A549 (cell line): ENCODE results near the gene ELL. TPM values are rescaled to one million over a fixed set of nuclear protein-coding genes. Genes with fewer than 3 reads are reported as not detected.

ENCODE experiments used
- ATAC-seq, 2 experiments: fragments of 200-7000 bp in 1 of 2; fragments of >200 bp in 1 of 2; cut with Nextera tagmentation in 1 of 2; cut with Tn5 transposase in 1 of 2; 3 replicates each; pipeline versions ENCODE4 v1.8.0 to v1.9.1; 2018 to 2020; ENCODE audit warnings: mild to moderate bottlenecking in 1 of 2, moderate library complexity in 1 of 2
- CTCF ChIA-PET: fragments of 300-600 bp; sonication (Branson Sonifier 250); formaldehyde crosslinking; extraction: SDS; loops from one replicate; lab custom pipeline; 2021; ENCODE audit warnings: antibody characterized with exemption, inconsistent platforms; lab: Yijun Ruan, JAX
- POLR2A ChIA-PET: fragments of 350-600 bp; formaldehyde crosslinking; extraction: SDS; loops from one replicate; lab custom pipeline; 2021; ENCODE audit warnings: antibody characterized with exemption, inconsistent platforms; lab: Yijun Ruan, JAX
- DNase-seq, 2 experiments: peaks; one replicate each; pipeline versions ENCODE4 v3.0.0 to v3.0.0-alpha.2; 2011 to 2016; ENCODE audit warnings: low read depth in 1 of 2, low spot score in 1 of 2
- FAIRE-seq: peaks from 2 replicates; lab custom pipeline; 2011; peaks lifted over from hg19 to GRCh38; lab: Jason Lieb, UNC
- H3K27ac ChIP-seq, 2 experiments: fragments of >200 bp; sonication (Bioruptor Twin); formaldehyde crosslinking; 3 replicates each; pipeline ENCODE4 v1.5.1; 2016 to 2017
- H3K4me1 ChIP-seq: fragments of >200 bp; sonication (Bioruptor Twin); formaldehyde crosslinking; 3 replicates; pipeline ENCODE4 v1.6.1; 2016
- H3K4me2 ChIP-seq: fragments of >200 bp; sonication (Bioruptor Twin); formaldehyde crosslinking; 3 replicates; pipeline ENCODE4 v1.6.1; 2016
- H3K4me3 ChIP-seq: fragments of >200 bp; sonication (Bioruptor Twin); formaldehyde crosslinking; 3 replicates; pipeline ENCODE4 v1.5.1; 2016
- H3K9me3 ChIP-seq: fragments of >200 bp; sonication (Bioruptor Twin); formaldehyde crosslinking; 3 replicates; pipeline ENCODE4 v1.6.1; 2016
- CHD2 ChIP-seq: fragments of 150-350 bp; IDR thresholded peaks from 2 replicates; pipeline ENCODE4 v1.6.1; 2014; ENCODE audit warnings: low read length; ENCODE audit not compliant: partially characterized antibody
- EHF ChIP-seq: fragments of 250-450 bp; sonication (Bioruptor Pico); IDR thresholded peaks from 2 replicates; pipeline ENCODE4 v1.5.0; 2020; ENCODE audit warnings: mild to moderate bottlenecking
- FOSL2 ChIP-seq, 2 experiments: fragments of 450-650 bp in 1 of 2; fragments of >200 bp in 1 of 2; sonication (Bioruptor Twin) in 1 of 2; formaldehyde crosslinking; IDR thresholded peaks; 2 replicates each; pipeline versions ENCODE4 v1.5.0 to v1.6.1; 2016 to 2020; ENCODE audit warnings: mild to moderate bottlenecking in 1 of 2, moderate library complexity in 1 of 2
- GATA3 ChIP-seq: IDR thresholded peaks from 2 replicates; pipeline ENCODE4 v1.6.1; 2012; ENCODE audit warnings: borderline replicate concordance
- JUN ChIP-seq, 2 experiments: fragments of >200 bp; sonication (Bioruptor Twin); formaldehyde crosslinking; IDR thresholded peaks; 2 replicates in 1 of 2; 3 replicates in 1 of 2; pipeline ENCODE4 v1.6.1; 2016 to 2017
- JUNB ChIP-seq: fragments of >200 bp; sonication (Bioruptor Twin); formaldehyde crosslinking; IDR thresholded peaks from 2 replicates; pipeline ENCODE4 v1.6.1; 2016
- KDM1A ChIP-seq: fragments of 200-600 bp; sonication (generic); IDR thresholded peaks from 2 replicates; pipeline ENCODE4 v1.6.1; 2016; ENCODE audit warnings: low read depth, mild to moderate bottlenecking
- KDM5A ChIP-seq: fragments of 200-600 bp; sonication (generic); IDR thresholded peaks from 2 replicates; pipeline ENCODE4 v1.6.1; 2016; ENCODE audit warnings: antibody characterized with exemption, mild to moderate bottlenecking
- MAZ ChIP-seq: fragments of 150-350 bp; IDR thresholded peaks from 2 replicates; pipeline ENCODE4 v1.6.1; 2014; ENCODE audit warnings: antibody characterized with exemption, low read depth, low read length, borderline replicate concordance
- NFE2L2 ChIP-seq: fragments of 150-350 bp; conservative IDR thresholded peaks from 2 replicates; pipeline ENCODE4 v1.6.1; 2014; ENCODE audit warnings: low read length
- NPAS2 ChIP-seq: fragments of 250-450 bp; sonication (Bioruptor Pico); IDR thresholded peaks from 2 replicates; pipeline ENCODE4 v1.8.0; 2022; ENCODE audit warnings: mild to moderate bottlenecking, moderate library complexity, borderline replicate concordance
- NR3C1 ChIP-seq: fragments of >200 bp; sonication (Bioruptor Twin); formaldehyde crosslinking; IDR thresholded peaks from 3 replicates; pipeline ENCODE4 v1.6.1; 2017
- PHF8 ChIP-seq: fragments of 200-600 bp; sonication (generic); IDR thresholded peaks from 2 replicates; pipeline ENCODE4 v1.6.1; 2016; ENCODE audit warnings: low read depth, mild to moderate bottlenecking, antibody characterized with exemption, moderate library complexity, borderline replicate concordance
- POLR2A ChIP-seq: IDR thresholded peaks from 2 replicates; pipeline ENCODE4 v1.6.1; 2012; ENCODE audit warnings: mild to moderate bottlenecking, low read length
- SREBF2 ChIP-seq: fragments of 450-650 bp; IDR thresholded peaks from 2 replicates; pipeline ENCODE4 v1.6.1; 2014; ENCODE audit warnings: mild to moderate bottlenecking, moderate library complexity
- TP53 ChIP-seq: fragments of 250-450 bp; sonication (Bioruptor Pico); IDR thresholded peaks from 2 replicates; pipeline ENCODE4 v1.5.0; 2021; ENCODE audit warnings: mild to moderate bottlenecking, moderate library complexity
- ZFP36 ChIP-seq: fragments of 450-650 bp; IDR thresholded peaks from 2 replicates; pipeline ENCODE4 v1.6.1; 2014; ENCODE audit warnings: borderline replicate concordance; ENCODE audit not compliant: partially characterized antibody
- ZNF302 ChIP-seq: fragments of 250-450 bp; sonication (Bioruptor Pico); IDR thresholded peaks from 2 replicates; pipeline ENCODE4 v1.9.0; 2021; ENCODE audit warnings: inconsistent platforms, mild to moderate bottlenecking, moderate library complexity
- WGBS: methylation state at CpG from one replicate; pipeline ENCODE4 v1.1.6; 2017; ENCODE audit errors: missing lambda C conversion rate; 5-methylcytosine and 5-hydroxymethylcytosine counted together
- polyA plus RNA-seq, 4 experiments: library from polyadenylated mRNA; depleted of rRNA in 3 of 4; stranded (reverse); fragments of >200 nt; fragmentation: RNase III in 1 of 4; extraction: RNeasy Plus Mini Kit Qiagen cat#74134 plus additional on column Dnase treatment in 1 of 4; gene quantifications; 2 replicates in 3 of 4; 3 replicates in 1 of 4; pipeline ENCODE4 v1.2.3, GENCODE V29; 2011 to 2017
- TF ChIP-seq, protein P1 (sequence below): fragments of 250-450 bp; sonication (Bioruptor Pico); IDR thresholded peaks from 2 replicates; pipeline ENCODE4 v1.5.0; 2021; ENCODE audit warnings: mild to moderate bottlenecking, moderate library complexity, borderline replicate concordance
- TF ChIP-seq, protein P2 (sequence below): fragments of 150-350 bp; IDR thresholded peaks from 2 replicates; pipeline ENCODE4 v1.6.1; 2014; ENCODE audit warnings: low read depth, mild to moderate bottlenecking, low read length
- TF ChIP-seq, protein P3 (sequence below): fragments of 250-450 bp; sonication (Bioruptor Pico); IDR thresholded peaks from 2 replicates; pipeline ENCODE4 v1.5.0; 2020; ENCODE audit warnings: low read depth, mild to moderate bottlenecking, moderate library complexity
- TF ChIP-seq, protein P4 (sequence below): fragments of >200 bp; sonication (Bioruptor Twin); formaldehyde crosslinking; IDR thresholded peaks from 3 replicates; pipeline ENCODE4 v1.6.1; 2016

The ELL gene
- polyA plus RNA-seq, 2 of the 4 experiments (the other 2 are of a cell fraction) = 1.6 to 3.6 TPM

DNA sequence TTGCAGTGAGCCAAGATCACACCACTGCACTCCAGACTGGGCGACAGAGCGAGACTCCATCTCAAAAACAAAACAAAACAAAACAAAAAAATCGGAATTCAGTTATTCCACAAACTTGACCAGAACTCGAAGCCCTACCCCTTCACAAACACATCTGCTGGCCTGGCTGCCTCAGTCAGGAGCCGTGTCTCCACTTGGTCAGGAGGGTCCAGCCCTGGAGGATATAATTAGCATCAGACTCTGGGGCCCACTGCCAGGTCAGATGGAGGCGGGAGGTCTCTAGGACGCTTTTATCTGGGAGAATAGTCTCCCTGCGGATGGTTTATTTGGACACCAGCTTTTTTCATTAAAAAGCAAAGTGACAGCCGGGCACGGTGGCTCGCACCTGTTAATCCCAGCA is 8.0 kb downstream of the ELL start:
- ChIA-PET POLR2A (no interaction called here), CTCF (interaction anchor here (0.6 to 1.0 kb wide), 3 partner anchors 12 to 63 kb away, joined by 3 to 4 read pairs (median 3); no protein-coding TSS in a partner anchor)
- FAIRE-seq (no peak), ATAC-seq (no peak), DNase-seq (no peak)
- no peak overlapping the region for H3K4me2 ChIP-seq
- no peak overlapping the region for H3K27ac ChIP-seq
- no peaks in the 10 kb centered on the region for H3K9me3 ChIP-seq
- peaks cover 18% of the 10 kb centered on the region for H3K4me1 ChIP-seq
- WGBS = 90% methylated on average over 11 of the region's 11 CpGs
- no peak for TF ChIP-seq CHD2
- TF ChIP-seq, protein P1, sequence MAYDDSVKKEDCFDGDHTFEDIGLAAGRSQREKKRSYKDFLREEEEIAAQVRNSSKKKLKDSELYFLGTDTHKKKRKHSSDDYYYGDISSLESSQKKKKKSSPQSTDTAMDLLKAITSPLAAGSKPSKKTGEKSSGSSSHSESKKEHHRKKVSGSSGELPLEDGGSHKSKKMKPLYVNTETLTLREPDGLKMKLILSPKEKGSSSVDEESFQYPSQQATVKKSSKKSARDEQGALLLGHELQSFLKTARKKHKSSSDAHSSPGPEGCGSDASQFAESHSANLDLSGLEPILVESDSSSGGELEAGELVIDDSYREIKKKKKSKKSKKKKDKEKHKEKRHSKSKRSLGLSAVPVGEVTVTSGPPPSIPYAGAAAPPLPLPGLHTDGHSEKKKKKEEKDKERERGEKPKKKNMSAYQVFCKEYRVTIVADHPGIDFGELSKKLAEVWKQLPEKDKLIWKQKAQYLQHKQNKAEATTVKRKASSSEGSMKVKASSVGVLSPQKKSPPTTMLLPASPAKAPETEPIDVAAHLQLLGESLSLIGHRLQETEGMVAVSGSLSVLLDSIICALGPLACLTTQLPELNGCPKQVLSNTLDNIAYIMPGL (CRISPR knock-in tag) = no peak
- H3K4me3 ChIP-seq = no peak overlapping the region

DNA sequence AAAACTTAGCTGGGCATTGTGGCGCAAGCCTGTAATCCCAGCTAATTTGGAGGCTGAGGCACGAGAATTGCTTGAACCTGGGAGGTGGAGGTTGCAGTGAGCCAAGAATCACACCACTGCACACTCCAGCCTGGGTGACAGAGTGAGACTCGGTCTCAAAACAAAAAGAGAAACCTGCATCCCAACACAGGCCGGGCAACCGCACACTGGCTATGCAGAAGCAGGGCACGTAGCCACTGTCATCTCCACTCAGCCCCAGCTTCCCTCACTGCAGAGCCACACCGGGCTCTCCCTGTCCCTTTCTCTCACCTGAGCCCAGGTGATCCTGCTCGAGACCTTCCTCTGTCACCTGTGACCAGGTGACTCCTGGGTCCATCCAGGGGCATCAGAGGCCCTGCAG is 11.7 kb downstream of the ELL start:
- WGBS = 98% methylated on average over 6 of the region's 8 CpGs
- DNase-seq (no peak), ATAC-seq (no peak)
- H3K4me2 ChIP-seq = no peak overlapping the region
- TF ChIP-seq NFE2L2 (no peak), EHF (CRISPR knock-in tag) (no peak), TP53 (CRISPR knock-in tag) (no peak)
- TF ChIP-seq, all 56 proteins: peak for 0
- H3K4me3 ChIP-seq = no peak overlapping the region
- POLR2A ChIA-PET = interaction anchor here (0.7 kb wide), 1 partner anchor 199 kb away, joined by 3 read pairs; no protein-coding TSS in a partner anchor
- H3K9me3 ChIP-seq = no peaks in the 10 kb centered on the region
- no peak overlapping the region for H3K27ac ChIP-seq
- CTCF ChIA-PET = interaction anchor here (0.7 to 1.7 kb wide), 9 partner anchors 10 to 182 kb away, joined by 3 to 7 read pairs (median 4); no protein-coding TSS in a partner anchor
- peaks cover 30% of the 10 kb centered on the region for H3K4me1 ChIP-seq
- FAIRE-seq = no peak

DNA sequence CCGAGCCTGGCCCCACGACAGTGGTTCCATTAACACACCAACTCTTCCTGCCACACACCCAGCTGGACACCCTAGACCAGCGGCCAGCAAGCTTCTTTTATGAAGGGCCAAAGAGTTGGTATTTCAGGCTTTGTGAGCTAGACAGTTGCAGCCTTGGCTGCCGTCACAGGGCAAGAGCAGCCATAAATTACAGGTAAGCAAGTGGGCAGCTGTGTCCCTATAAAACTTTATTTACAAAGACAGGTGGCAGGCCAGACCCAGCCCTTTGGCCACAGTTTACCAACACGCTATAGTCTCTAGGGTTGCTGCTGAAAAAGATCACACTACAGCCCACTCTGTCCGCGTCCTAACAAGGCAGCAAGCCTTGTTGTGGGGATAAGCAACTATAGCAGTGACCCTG is 13.3 kb downstream of the ELL start:
- CTCF ChIA-PET = interaction anchor here (1.5 to 1.7 kb wide), 4 partner anchors 12 to 38 kb away, joined by 4 to 7 read pairs (median 6); no protein-coding TSS in a partner anchor
- FAIRE-seq = no peak
- POLR2A ChIA-PET = no interaction called here
- H3K9me3 ChIP-seq = no peaks in the 10 kb centered on the region
- no peak overlapping the region for H3K4me2 ChIP-seq
- no peak for ATAC-seq
- DNase-seq = no peak
- H3K27ac ChIP-seq = no peak overlapping the region
- no peak for TF ChIP-seq SREBF2
- TF ChIP-seq JUN (IDR thresholded peaks at IDR 0.05) = no peak
- TF ChIP-seq, protein P2, sequence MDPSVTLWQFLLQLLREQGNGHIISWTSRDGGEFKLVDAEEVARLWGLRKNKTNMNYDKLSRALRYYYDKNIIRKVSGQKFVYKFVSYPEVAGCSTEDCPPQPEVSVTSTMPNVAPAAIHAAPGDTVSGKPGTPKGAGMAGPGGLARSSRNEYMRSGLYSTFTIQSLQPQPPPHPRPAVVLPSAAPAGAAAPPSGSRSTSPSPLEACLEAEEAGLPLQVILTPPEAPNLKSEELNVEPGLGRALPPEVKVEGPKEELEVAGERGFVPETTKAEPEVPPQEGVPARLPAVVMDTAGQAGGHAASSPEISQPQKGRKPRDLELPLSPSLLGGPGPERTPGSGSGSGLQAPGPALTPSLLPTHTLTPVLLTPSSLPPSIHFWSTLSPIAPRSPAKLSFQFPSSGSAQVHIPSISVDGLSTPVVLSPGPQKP = no peak
- TF ChIP-seq ZNF302 = no peak
- no peak for TF ChIP-seq FOSL2 (IDR thresholded peaks at IDR 0.05)
- TF ChIP-seq FOSL2 (CRISPR knock-in tag; IDR thresholded peaks at IDR 0.05) = no peak
- TF ChIP-seq KDM1A = no peak
- no peak for TF ChIP-seq ZFP36
- no peak for TF ChIP-seq NR3C1
- TF ChIP-seq JUNB = no peak
- no peak for TF ChIP-seq NFE2L2
- no peak for TF ChIP-seq TP53 (CRISPR knock-in tag)
- TF ChIP-seq GATA3 = no peak
- TF ChIP-seq, protein P3, sequence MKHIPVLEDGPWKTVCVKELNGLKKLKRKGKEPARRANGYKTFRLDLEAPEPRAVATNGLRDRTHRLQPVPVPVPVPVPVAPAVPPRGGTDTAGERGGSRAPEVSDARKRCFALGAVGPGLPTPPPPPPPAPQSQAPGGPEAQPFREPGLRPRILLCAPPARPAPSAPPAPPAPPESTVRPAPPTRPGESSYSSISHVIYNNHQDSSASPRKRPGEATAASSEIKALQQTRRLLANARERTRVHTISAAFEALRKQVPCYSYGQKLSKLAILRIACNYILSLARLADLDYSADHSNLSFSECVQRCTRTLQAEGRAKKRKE = no peak
- TF ChIP-seq POLR2A = no peak
- TF ChIP-seq KDM5A = no peak
- TF ChIP-seq MAZ = no peak
- TF ChIP-seq PHF8 = no peak
- no peak for TF ChIP-seq NPAS2
- TF ChIP-seq, protein P4, sequence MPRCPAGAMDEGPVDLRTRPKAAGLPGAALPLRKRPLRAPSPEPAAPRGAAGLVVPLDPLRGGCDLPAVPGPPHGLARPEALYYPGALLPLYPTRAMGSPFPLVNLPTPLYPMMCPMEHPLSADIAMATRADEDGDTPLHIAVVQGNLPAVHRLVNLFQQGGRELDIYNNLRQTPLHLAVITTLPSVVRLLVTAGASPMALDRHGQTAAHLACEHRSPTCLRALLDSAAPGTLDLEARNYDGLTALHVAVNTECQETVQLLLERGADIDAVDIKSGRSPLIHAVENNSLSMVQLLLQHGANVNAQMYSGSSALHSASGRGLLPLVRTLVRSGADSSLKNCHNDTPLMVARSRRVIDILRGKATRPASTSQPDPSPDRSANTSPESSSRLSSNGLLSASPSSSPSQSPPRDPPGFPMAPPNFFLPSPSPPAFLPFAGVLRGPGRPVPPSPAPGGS = no peak
- H3K4me3 ChIP-seq = no peak overlapping the region
- WGBS = 98% methylated on average over 4 of the region's 7 CpGs
- H3K4me1 ChIP-seq = peaks cover 35% of the 10 kb centered on the region
